H9 (cell line): ENCODE results near the gene ORC2. TPM values are rescaled to one million over a fixed set of nuclear protein-coding genes. Genes with fewer than 3 reads are reported as not detected.

ENCODE experiments used
- DNase-seq: peaks from one replicate; pipeline ENCODE4 v3.0.0-alpha.2; 2017
- H2AFZ ChIP-seq: one replicate; pipeline ENCODE4 v1.6.1; 2013; ENCODE audit warnings: mild to moderate bottlenecking, low read length, control low read depth, moderate library complexity
- H2AK5ac ChIP-seq: 2 replicates; pipeline ENCODE4 v1.6.1; 2013; ENCODE audit warnings: low read length, control low read depth, mixed read lengths; ENCODE audit not compliant: insufficient read length
- H2BK120ac ChIP-seq: one replicate; pipeline ENCODE4 v1.6.1; 2013; ENCODE audit warnings: low read depth, mild to moderate bottlenecking, low read length, control low read depth, inconsistent platforms; ENCODE audit not compliant: poor library complexity, severe bottlenecking
- H2BK12ac ChIP-seq: 2 replicates; pipeline ENCODE4 v1.6.1; 2013; ENCODE audit warnings: low read length, control low read depth, mixed read lengths, low read depth; ENCODE audit not compliant: insufficient read length
- H2BK15ac ChIP-seq: 2 replicates; pipeline ENCODE4 v1.6.1; 2013; ENCODE audit warnings: low read depth, low read length, control low read depth
- H2BK20ac ChIP-seq: one replicate; pipeline ENCODE4 v1.6.1; 2013; ENCODE audit warnings: low read depth, mild to moderate bottlenecking, low read length, control low read depth, inconsistent platforms; ENCODE audit not compliant: poor library complexity, severe bottlenecking
- H2BK5ac ChIP-seq: 2 replicates; pipeline ENCODE4 v1.6.1; 2013; ENCODE audit warnings: low read length, control low read depth, mixed read lengths; ENCODE audit not compliant: insufficient read length
- H3K14ac ChIP-seq: 2 replicates; pipeline ENCODE4 v1.6.1; 2013; ENCODE audit warnings: low read length, control low read depth; ENCODE audit not compliant: insufficient read depth
- H3K18ac ChIP-seq: 2 replicates; pipeline ENCODE4 v1.6.1; 2013; ENCODE audit warnings: low read depth, mild to moderate bottlenecking, mixed read lengths, low read length, control low read depth; ENCODE audit not compliant: insufficient read length
- H3K23ac ChIP-seq: 2 replicates; pipeline ENCODE4 v1.6.1; 2013; ENCODE audit warnings: low read length, control low read depth, mixed read lengths, low read depth; ENCODE audit not compliant: insufficient read length
- H3K23me2 ChIP-seq: 2 replicates; pipeline ENCODE4 v1.6.1; 2013; ENCODE audit warnings: low read depth, mild to moderate bottlenecking, mixed read lengths, low read length, control low read depth; ENCODE audit not compliant: insufficient read length, poor library complexity, severe bottlenecking
- H3K27ac ChIP-seq: 2 replicates; pipeline ENCODE4 v1.5.1; 2013; ENCODE audit warnings: low read length, control low read depth, mixed read lengths, low read depth; ENCODE audit not compliant: insufficient read length
- H3K27me3 ChIP-seq: 2 replicates; pipeline ENCODE4 v1.6.1; 2013; ENCODE audit warnings: low read length, control low read depth, inconsistent platforms; ENCODE audit not compliant: insufficient read depth
- H3K4ac ChIP-seq: 2 replicates; pipeline ENCODE4 v1.6.1; 2013; ENCODE audit warnings: low read depth, mild to moderate bottlenecking, control low read depth, inconsistent platforms, low read length, moderate library complexity
- H3K4me1 ChIP-seq: 2 replicates; pipeline ENCODE4 v1.6.1; 2013; ENCODE audit warnings: low read length, control low read depth, inconsistent platforms; ENCODE audit not compliant: insufficient read depth
- H3K4me2 ChIP-seq: 2 replicates; pipeline ENCODE4 v1.6.1; 2013; ENCODE audit warnings: low read length, control low read depth, mixed read lengths; ENCODE audit not compliant: insufficient read length, insufficient read depth
- H3K56ac ChIP-seq: 2 replicates; pipeline ENCODE4 v1.6.1; 2013; ENCODE audit warnings: low read depth, mild to moderate bottlenecking, mixed read lengths, low read length, control low read depth; ENCODE audit not compliant: insufficient read length
- H3K79me1 ChIP-seq: 2 replicates; pipeline ENCODE4 v1.6.1; 2013; ENCODE audit warnings: low read depth, mild to moderate bottlenecking, moderate library complexity, low read length, control low read depth, inconsistent platforms; ENCODE audit not compliant: insufficient read depth, poor library complexity, severe bottlenecking
- H3K79me2 ChIP-seq: 2 replicates; pipeline ENCODE4 v1.6.1; 2013; ENCODE audit warnings: low read length, control low read depth, inconsistent platforms; ENCODE audit not compliant: insufficient read depth
- H3K9ac ChIP-seq: 2 replicates; pipeline ENCODE4 v1.6.1; 2013; ENCODE audit warnings: low read length, control low read depth, mixed read lengths; ENCODE audit not compliant: insufficient read length; ENCODE audit errors: extremely low read depth
- H3K9me3 ChIP-seq: one replicate; pipeline ENCODE4 v1.6.1; 2013; ENCODE audit warnings: low read depth, low read length, inconsistent platforms; ENCODE audit not compliant: control insufficient read depth
- H3T11ph ChIP-seq: one replicate; pipeline ENCODE4 v1.6.1; 2013; ENCODE audit warnings: mild to moderate bottlenecking, low read length, control low read depth, inconsistent platforms
- H4K20me1 ChIP-seq: one replicate; pipeline ENCODE4 v1.6.1; 2013; ENCODE audit not compliant: control insufficient read depth, insufficient read length, insufficient read depth
- H4K5ac ChIP-seq: 2 replicates; pipeline ENCODE4 v1.6.1; 2013; ENCODE audit warnings: low read depth, mild to moderate bottlenecking, mixed read lengths, low read length, control low read depth; ENCODE audit not compliant: insufficient read length
- H4K8ac ChIP-seq: replicated peaks from 2 replicates; pipeline ENCODE4 v1.6.1; 2013; ENCODE audit warnings: low read length, control low read depth, mixed read lengths, low read depth; ENCODE audit not compliant: insufficient read length
- H4K91ac ChIP-seq: 2 replicates; pipeline ENCODE4 v1.6.1; 2013; ENCODE audit warnings: low read depth, mild to moderate bottlenecking, moderate library complexity, mixed read lengths, low read length, control low read depth; ENCODE audit not compliant: insufficient read length
- H3K27ac Mint-ChIP-seq, 3 experiments: 2 replicates in 2 of 3; 3 replicates in 1 of 3; pipeline ENCODE4 v1.8.0; 2020 to 2021; ENCODE audit warnings: mixed read lengths in 3 of 3, mild to moderate bottlenecking in 1 of 3, moderate library complexity in 1 of 3
- H3K27me3 Mint-ChIP-seq: 2 replicates; pipeline ENCODE4 v1.8.0; 2021; ENCODE audit warnings: low read depth, mild to moderate bottlenecking, moderate library complexity, mixed read lengths
- H3K36me3 Mint-ChIP-seq, 3 experiments: 2 replicates in 2 of 3; 3 replicates in 1 of 3; pipeline ENCODE4 v1.8.0; 2020 to 2021; ENCODE audit warnings: low read depth in 3 of 3, mixed read lengths in 3 of 3; ENCODE audit not compliant: insufficient read depth in 1 of 3
- H3K4me1 Mint-ChIP-seq, 2 experiments: 2 replicates each; pipeline ENCODE4 v1.8.0; 2020; ENCODE audit warnings: mixed read lengths in 2 of 2
- H3K4me3 Mint-ChIP-seq, 2 experiments: 2 replicates in 1 of 2; 3 replicates in 1 of 2; pipeline ENCODE4 v1.8.0; 2020 to 2021; ENCODE audit warnings: mild to moderate bottlenecking in 2 of 2, mixed read lengths in 2 of 2, moderate library complexity in 1 of 2
- H3K9me3 Mint-ChIP-seq, 2 experiments: 2 replicates in 1 of 2; 3 replicates in 1 of 2; pipeline ENCODE4 v1.8.0; 2020; ENCODE audit warnings: mild to moderate bottlenecking in 2 of 2, mixed read lengths in 2 of 2, moderate library complexity in 1 of 2
- CTCF ChIP-seq: fragments of 200-600 bp; sonication (generic); conservative IDR thresholded peaks from 3 replicates; pipeline ENCODE4 v1.8.0; 2021; ENCODE audit warnings: antibody characterized with exemption, mild to moderate bottlenecking
- WGBS: extraction: QIAGEN DNeasy Blood & Tissue Kit; methylation state at CpG from one replicate; pipeline ENCODE4 v1.1.7; 2013; ENCODE audit warnings: missing lambda C conversion rate, low lambda C conversion rate, mixed read lengths; ENCODE audit not compliant: insufficient read length; ENCODE audit errors: extremely low coverage; 5-methylcytosine and 5-hydroxymethylcytosine counted together
- total RNA-seq: library from RNA; stranded (reverse); gene quantifications from 2 replicates; pipeline ENCODE4 v1.2.1, GENCODE V29; 2021

The ORC2 gene
- total RNA-seq, 1 experiment from 2014 or later = 65.2 TPM

- Histone ChIP-seq H3K27me3 (no peaks in the 10 kb centered on the region), H3K79me2 (no peaks in the 10 kb centered on the region), H2AK5ac (no peak overlapping the region), H3K9me3 (no peaks in the 10 kb centered on the region), H3K4me1 (no peaks in the 10 kb centered on the region), H4K91ac (no peak overlapping the region), H2AFZ (no peak overlapping the region), H3K23me2 (no peaks in the 10 kb centered on the region), H3K4me2 (no peak overlapping the region), H4K5ac (no peak overlapping the region), H4K8ac (no peak overlapping the region), H4K20me1 (no peaks in the 10 kb centered on the region), H3K56ac (no peak overlapping the region), H3K18ac (no peak overlapping the region), H3K9ac (no peak overlapping the region), H2BK12ac (no peak overlapping the region), H2BK120ac (no peak overlapping the region), H3K4ac (no peak overlapping the region), H3K14ac (no peak overlapping the region), H3K27ac (no peak overlapping the region), H2BK15ac (no peak overlapping the region), H3T11ph (no peak overlapping the region), H3K79me1 (no peaks in the 10 kb centered on the region), H3K23ac (no peak overlapping the region), H2BK5ac (no peak overlapping the region), H2BK20ac (no peak overlapping the region)
- no peak overlapping the region for H3K27ac Mint-ChIP-seq
- no CpG with 5 or more reads among the region's 3 CpGs for WGBS
- DNase-seq = no peak
- no peak for TF ChIP-seq CTCF
- H3K4me3 Mint-ChIP-seq = no peak overlapping the region
- H3K27me3 Mint-ChIP-seq = no peaks in the 10 kb centered on the region
- H3K4me1 Mint-ChIP-seq = no peaks in the 10 kb centered on the region
- no peaks in the 10 kb centered on the region for H3K9me3 Mint-ChIP-seq
- peaks cover 22 to 55% (median 42%) of the 10 kb centered on the region in 3 experiments; a peak in 6 of 7 replicates for H3K36me3 Mint-ChIP-seq
These were observed 32.4 kb downstream of the ORC2 start for GRCh38 chr2:200930947-200931626.
